SH-SY5Y (cell line): Measurements from ENCODE around the gene PSORS1C1.

Experiments used
- GATA2 ChIP-seq: IDR thresholded peaks from 2 replicates; pipeline ENCODE4 v1.6.1; 2011; ENCODE audit warnings: mild to moderate bottlenecking, low read depth, low read length
- GATA3 ChIP-seq: IDR thresholded peaks from 2 replicates; pipeline ENCODE4 v1.6.1; 2011; ENCODE audit warnings: low read depth, mild to moderate bottlenecking, low read length, moderate library complexity

DNA sequence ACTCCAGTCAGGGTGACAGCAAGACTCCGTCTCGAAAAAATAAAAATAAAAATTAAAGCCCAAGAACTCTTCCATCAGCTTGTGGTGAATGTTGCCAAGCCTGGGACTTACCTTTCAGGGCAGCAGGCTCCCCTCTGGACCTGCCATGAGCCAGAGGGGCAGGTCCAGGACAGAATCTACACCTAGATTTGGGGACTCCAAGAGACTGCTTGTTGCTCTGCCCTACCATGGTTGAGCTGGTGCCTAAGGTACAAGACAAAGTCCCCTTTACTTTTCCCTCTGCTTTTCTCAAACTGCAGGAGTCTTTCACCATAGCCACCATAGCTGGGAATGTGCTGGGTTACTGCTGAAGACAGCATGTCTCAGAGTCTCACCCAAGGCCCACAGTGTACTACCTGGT lies 11.5 kb upstream of the PSORS1C1 start:
- TF ChIP-seq GATA2 (no peak), GATA3 (no peak)
